Activated CD8-positive, alpha-beta memory T cell treated with anti-CD3 and anti-CD28 coated beads for 1 hour (primary cell): Measurements from ENCODE around the gene PFN1.

Experiments
- DNase-seq, 2 donors: peaks; one replicate each; pipeline ENCODE4 v3.0.0-alpha.2; 2020; ENCODE audit warnings: low read depth in 1 of 2; ENCODE audit errors: extremely low read depth in 1 of 2

Gene PFN1

DNA sequence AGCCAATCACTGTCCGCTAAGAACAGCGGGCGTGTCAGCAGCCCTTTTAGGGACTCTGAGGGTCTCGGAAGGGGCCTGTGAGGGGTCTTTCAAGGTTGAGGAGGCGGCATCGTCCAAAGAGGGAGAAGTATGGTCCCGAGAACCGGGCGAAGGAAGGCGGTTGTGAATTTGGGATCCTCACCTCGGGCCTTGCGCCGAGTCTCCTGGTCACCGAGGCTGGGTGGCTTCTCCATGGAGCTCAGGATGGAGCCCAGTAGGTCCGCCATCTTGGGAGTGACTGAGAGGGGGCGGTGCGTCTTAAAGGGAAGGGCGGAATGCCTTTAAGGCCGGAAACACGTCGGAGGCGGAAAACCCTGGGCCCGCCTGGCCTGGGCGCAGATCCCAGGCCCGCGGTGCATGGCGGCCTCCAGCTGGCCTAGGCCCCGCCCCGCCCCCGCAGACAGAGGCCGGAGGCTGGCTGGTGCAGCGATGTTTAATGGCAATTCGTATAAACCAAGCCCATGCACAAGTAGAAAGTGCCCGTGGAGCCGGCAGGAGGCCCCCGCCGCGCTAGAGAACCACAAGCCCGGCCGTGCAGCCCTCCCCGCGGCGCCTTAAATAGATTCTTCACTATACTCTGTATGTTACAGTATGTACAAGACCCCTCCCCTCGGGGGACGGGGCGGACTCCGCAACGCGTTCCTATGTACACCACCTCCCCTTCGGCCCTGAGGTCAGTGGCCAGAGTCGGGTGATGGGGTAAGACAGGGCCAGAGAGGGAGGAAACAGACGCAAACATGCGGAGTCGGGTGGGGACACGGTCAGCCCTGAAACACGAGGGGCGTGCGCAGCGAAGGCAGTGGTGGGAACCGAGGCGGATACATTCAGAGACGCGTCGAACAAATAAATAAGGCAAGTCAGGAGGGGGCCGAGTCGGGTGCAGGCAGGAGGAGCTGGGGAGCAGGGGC lies 19.5 kb upstream of the PFN1 start, which contains the start of gene SPAG7:
Gene SPAG7, minus strand, starts transcription at position 279 of the 947 bp plus-strand sequence. Its CDS starts 13 bp downstream, at position 266.
- DNase-seq: peak; percentile 81 to 86

DNA sequence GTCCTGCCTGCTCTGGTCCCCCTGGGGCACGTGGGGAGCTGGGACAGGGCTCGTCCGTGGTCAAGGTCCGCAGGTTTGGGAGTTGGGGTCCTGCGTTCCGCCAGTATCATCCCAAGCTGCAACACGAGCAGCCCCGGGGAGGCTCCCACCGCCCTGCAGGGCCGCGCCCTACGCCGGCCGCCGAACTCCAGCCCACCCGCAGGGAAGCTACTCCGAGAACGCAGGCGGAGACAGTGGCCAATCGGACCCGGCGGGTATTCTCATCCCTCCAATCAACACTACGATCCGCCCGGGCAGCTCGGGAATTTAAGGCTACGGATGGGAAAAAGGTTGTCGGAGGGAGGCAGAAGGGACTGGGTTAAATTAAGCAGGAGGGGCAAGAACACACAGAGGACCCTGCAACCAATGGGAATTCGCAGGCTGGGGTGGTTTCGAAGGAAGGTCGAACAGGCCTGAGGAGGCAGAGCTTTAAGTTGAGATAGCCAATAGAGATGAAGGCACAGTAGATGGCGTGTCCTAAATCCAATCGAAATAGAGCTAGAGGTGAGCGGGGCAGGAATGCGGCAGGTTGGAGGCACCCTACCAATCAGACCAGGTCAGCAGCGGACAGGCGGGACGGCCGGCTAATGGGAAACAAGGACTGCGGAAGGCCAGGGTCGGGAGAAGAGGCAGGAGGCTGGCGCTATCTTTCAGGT lies 18.7 kb upstream of the PFN1 start:
- DNase-seq: peak; percentile 82 to 92

DNA sequence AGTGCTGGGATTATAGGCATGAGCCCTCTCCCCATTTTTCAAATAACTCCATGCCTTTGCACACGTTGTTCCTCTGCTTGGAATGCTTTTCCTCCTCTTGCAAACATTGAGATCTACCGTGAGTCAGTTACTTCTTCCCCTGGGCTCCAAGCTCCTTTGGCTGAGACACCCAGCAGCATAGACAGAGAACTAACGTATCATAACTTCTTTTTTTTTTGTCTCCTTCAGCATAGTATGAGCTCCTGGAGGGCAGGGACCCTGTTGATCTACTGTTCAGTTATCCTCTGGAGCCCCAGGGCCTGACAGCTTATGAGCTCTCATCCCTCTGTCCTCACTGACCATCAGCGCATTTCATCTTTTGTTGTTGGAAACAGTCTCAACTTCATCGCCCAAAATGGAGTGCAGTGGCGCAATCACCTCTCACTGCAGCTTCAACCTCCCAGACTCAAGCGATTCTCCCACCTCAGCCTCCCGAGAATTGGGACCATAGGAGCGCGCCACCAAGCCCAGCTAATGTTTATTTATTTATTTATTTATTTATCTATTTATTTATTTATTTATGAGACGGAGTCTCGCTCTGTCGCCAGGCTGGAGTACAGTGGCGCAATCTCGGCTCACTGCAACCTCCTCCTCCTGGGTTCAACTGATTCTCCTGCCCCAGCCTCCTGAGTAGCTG lies 17.1 kb upstream of the PFN1 start:
- DNase-seq: no peak

DNA sequence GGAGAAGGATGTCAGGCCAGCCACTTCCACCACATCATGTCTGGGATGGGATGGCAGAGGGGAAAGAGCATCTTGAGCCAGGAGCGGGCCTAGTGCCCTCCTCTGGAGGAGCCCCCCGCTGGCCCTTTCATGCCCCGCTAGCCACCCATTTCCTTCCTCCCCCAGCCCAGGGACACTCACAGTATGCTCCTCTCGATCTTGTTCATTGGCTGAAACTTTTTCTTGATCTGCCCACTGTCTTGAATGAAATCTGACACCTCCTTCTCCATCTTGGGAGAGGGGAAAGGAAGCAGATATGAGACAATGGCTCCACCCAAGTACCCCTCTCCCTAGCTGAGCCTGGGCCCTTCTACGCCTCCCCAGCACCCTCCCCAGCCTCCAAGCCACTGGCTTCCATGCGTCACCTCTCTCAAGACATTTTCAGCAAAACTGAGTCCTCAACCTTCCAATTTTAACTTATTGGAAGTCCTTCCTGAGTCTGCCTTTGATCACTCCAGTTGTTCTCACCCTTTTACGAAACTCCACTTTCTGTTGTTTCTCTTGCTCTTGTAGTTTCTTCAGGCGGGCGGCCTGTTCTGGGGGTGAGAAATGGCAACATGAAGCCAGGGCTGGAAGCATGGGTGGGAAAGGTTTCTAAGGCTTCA lies 12.1 kb upstream of the PFN1 start:
- DNase-seq: no peak

DNA sequence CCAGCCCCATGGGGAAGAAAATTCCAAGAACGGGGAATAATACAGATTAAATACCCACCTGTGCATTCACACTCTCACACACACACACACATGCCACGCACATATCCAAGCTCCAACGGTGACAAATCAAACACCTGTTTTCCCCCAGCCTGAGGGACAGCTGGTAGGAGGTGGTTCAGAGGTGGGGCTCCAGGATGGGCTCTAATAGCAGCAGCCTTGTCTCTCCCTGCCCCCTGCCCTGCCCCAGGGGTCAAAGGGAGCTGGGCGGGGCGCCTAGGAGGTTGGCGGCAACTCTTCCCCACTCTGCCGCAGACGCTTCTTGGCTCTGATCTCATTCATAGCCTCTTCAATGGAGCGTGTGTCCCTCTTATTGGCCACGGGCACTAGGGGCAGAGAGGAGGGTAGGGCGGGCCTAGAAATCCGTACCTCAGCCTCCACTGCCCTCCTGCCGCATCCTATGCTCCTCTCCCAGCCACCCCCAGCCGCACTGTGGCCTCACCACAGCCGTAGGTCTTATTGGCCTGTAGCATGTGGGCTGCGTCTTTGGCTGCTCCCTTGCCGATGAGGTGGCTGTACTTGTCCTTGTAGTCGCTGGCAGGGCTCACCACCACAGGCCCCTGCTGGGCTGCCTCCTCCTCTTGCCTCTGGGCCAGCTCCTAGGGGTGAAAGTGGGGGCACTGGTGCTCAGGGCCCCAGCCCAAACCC lies 11.1 kb upstream of the PFN1 start:
- no peak for DNase-seq

DNA sequence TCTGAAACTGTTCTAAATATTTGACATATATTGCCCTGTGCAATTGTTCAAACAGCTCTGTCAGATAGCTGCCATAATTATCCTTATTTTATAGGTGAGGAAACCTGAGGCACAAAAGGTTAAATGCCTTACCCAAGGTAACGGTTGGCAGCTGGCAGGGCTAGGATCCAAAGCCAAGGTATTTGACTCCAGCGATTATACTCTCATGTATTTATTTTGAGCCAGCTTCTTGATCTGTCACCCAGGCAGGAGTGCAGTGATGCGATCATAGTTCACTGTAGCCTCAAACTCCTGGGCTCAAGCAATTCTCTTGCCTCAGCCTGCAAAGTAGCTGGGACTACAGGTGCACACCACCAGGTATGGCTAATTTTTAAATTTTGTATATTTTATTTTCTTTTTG lies 9.8 kb upstream of the PFN1 start:
- DNase-seq: no peak

DNA sequence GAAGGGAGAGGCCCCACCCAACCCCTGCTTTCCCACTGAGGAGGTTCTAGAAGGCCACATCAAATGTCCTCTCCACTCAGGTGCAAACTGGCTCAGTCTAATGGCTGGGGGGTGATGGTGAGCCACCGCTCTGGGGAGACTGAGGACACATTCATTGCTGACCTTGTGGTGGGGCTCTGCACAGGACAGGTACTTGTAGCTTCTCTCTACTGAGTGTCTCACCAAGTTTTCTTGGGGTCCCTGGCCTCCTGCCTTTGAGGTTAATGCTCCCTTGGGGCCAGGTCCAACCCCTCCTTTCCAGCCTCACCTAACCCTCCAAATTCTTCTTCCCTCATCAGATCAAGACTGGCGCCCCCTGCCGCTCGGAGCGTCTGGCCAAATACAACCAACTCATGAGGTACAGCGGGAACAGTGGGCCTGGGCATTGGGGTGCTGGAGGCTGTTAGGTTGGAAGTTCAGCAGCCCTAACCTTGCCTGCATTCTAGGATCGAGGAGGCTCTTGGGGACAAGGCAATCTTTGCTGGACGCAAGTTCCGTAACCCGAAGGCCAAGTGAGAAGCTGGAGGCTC lies 8.2 kb upstream of the PFN1 start:
- no peak for DNase-seq

DNA sequence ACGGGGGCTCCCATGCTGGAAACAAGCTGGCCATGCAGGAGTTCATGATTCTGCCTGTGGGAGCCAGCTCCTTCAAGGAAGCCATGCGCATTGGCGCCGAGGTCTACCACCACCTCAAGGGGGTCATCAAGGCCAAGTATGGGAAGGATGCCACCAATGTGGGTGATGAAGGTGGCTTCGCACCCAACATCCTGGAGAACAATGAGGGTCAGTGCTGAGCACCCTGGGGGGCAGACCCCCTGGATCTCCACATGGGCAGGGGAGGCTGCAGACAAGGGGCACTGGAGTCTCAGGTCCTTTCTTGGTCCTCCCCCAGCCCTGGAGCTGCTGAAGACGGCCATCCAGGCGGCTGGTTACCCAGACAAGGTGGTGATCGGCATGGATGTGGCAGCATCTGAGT lies 6.8 kb upstream of the PFN1 start:
- DNase-seq: no peak

DNA sequence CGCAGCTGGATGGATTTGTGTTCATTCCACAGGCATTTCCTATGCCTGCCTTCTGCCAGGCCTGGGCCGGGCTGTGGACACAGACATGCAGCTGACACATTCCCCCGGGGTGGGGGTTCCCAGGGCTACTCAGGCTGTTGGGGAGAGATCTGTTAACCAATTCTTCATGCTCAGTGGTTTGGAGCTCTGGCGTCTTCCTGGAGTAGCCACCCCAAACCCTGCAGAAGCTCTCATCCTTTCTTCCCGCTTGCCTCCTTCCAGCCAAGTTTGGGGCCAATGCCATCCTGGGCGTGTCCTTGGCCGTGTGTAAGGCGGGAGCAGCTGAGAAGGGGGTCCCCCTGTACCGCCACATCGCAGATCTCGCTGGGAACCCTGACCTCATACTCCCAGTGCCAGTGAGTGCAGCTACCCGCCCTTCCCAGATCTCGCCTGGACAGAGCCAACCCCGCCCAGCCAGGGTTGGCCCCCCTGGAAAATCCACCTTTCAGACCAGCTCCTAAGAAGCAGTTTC lies 5.2 kb upstream of the PFN1 start:
- no peak for DNase-seq

DNA sequence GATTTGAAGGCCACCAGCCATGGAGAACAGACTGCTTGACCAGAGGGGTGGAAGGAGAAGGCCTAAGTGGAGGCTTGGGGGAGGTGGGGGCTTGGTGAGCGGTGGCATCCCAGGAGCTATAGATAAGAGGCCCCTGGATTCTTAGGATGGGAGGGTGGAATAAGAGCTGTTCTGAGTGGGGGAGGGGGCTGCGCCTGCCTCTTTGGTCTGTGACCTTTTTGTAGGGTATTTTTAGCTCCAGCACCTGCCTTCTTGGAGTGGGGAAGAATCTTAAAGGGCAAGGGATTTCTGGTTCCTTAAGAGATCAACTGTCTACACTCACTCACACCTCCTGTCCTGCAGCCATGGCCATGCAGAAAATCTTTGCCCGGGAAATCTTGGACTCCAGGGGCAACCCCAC lies 3.2 kb upstream of the PFN1 start:
- no peak for DNase-seq

DNA sequence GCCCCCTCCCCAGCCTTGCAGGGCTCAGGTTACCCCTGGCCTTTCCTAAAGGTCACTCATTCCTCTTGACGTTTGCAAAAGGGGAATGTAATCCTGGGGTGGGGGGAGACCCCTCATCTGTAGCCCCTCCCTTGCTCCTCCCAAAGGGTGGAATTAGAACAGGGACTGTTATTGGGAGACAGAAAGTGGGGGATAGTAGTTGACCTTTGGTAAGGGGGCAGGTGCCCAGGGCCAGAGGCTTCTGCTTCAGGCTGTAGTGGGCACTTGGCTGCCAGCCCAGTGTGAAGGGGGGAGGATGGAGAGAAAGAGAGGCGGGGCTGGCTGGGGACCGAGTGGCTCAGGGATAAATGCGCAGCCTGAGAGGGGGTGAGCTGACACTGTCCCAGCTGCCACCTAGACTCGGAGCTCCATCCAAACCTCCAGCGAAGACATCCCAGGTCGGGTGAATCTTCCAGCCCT lies 2.4 kb upstream of the PFN1 start, which contains the start of gene ENO3:
Gene ENO3, plus strand, starts transcription at position 374 of the 459 bp plus-strand sequence. CDS start 711 bp downstream, outside the sequence.
- DNase-seq: no peak

DNA sequence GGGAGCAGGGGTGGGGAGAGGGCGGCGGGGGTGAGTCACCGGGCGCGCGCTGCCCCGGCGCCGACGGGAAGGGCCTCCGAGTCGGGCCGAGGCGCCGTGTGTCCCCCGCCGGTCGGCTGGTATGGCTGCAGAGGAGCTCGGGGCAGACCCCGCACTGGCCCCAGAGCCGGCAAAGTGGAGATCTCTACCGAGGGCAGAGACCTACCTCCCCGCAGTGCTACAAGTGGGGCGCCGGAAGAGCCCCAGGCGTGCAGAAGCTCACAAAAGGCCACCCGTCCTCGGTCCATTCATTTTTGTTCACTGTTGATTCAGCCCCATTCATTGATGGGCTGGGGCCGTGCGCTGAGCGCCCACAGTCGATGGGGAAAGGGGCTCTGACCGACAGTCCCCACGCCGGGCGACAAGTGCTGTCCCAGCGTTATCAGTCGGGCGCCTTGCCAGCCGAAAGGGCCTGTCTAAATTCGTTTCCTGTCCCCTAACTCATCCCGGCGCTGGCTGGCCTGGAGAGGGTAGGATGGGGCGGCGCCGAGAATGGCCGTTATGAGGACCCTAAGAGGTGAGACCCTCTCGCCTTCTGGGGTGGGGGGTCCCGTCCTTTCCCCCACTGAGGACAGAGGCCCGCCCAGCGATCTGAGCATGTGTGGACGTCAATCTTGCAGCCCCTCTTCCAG lies 1.9 kb upstream of the PFN1 start:
- no peak for DNase-seq

DNA sequence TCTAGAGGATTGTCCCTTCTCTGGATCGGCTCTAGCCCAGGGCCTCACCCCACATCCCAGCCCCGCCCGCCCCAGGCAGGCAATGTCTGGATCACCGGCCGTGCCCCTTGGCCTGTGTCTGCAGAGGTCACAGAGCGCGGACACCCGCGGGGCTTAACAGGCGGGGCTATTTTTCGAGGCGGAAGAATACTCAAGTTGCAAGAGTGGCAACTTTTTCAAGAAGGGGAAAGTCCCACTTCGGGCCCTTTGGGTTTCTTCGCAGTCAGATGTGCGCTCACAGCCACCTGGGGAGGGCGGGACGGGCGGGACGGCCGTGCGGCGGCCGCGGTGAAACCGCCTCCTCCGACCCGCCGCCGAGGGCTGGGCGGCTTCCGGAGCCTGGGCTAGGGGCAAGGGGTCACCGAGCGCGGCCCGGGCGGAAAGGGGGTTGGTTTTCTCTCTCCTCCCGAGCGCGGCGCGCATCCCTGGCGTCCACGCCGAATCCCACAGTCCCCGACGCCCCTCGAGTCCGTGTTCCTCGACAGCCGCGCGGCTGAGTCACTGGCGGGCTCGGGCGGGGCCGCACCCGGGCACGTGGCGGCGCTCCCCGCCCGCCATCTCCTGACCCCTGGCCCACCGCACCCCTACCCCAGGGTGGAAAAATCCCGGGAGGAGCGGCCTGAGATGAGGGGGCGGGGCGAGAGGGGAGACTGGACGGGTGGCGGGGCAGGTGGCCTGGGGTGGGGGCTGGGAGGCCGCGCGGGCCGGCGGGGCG lies 1.2 kb upstream of the PFN1 start:
- DNase-seq: peak in 1 of 2 donors; percentile 51

DNA sequence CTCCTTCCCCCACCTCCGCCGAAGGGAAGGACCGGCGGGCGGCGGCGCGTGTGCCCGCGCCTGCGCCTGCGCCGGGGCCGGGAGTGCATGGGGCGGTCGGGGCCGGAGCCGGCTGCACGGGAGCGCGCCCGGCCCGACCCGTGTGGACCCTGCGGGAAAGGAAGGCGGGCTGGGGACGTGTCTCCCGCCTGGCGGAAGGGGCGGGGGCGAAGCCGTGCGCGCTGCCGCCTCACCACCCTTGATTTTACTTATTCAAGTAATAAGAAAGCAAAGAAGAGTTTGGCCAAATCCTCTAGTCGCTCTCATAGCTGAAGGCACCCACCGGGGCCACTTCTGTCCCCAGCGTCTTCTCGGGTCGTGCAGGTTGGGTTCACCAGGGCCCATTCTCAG lies 596 bp upstream of the PFN1 start:
- peak in 1 of 2 donors; percentile 51 for DNase-seq

DNA sequence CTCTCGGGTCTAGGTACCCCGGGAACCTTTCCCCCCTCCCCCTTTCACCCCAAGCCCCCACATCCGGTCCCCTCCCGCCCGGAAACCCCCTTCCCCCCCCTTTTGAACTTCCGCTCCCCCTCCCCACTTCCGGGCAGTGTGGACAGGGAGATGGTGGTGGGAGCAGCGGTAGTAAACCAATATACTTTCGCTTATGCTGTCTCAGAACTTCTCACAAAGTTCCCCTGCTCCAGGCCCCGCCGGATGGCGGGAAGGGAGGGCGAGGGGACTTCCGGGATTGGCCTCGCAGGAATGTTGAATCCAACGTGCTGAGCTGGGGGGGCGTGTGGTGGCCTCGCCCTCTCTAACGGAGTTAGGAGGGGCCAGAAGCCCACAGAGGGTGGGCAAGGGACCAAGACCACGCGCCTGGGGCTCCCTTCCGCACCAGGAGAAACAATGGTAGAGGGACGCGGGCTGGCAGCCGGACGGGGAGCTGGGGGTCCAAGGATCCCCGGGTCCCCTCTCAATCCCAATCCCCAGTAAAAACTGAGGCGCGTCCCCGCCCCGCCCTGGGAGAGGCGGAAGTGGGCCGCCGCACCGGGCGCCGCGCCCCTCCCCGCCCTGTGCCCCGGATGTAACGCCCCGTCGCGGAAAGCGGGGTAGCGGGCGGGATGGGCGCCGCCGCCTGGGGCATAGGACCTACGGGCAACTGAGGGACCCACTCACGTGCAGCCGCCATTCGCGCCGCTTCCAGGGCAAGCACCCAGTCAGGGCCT lies 742 bp downstream of the PFN1 start:
- DNase-seq: peak in 1 of 2 donors; percentile 52

DNA sequence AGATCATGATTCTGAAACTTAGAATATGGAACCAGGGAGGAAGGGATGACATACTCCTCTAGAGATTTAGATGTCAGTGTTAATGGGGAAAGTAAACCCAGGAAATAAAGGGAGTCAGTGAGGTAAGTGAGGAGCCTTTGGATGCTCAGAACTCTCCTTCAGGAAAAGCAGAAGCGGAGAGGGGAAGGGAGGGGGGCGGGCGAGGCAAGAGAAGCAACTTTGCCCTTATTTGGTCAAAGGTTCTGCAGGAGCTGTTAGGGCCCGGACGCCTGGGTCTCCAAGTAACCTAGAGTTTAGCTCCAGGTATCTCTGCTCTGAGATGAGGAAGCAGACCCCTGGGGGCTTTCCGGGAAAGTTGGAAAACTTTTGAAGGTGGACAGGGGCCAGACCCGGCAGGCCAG lies 1.3 kb downstream of the PFN1 start:
- DNase-seq: no peak

DNA sequence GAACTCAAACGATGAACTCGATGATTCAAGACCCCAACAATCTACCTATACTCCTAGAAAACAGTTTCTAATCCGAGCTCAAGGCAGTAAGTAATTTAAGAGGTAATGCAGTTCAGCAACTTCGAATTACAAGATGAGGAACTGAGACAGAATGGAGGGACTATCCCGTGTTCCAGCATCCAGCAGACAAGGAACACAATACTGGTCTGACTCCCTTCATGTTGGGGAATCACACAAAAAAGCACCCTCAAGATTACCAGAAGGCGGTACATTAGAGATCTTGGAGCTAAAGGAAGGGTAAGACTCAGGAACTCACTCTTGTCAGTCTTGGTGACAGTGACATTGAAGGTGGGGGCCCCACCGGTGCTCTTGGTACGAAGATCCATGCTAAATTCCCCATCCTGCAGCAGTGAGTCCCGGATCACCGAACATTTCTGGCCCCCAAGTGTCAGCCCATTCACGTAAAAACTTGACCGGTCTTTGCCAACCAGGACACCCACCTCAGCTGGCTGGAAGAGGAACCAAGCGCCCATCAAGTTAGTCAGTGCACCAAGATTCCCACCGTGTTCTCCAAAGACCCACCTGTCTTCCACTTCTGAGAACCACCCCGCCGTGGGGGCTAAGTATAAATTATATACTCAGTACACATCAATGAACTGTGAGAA lies 1.9 kb downstream of the PFN1 start:
- no peak for DNase-seq
